Activated B cell treated with CpG ODN at 0.5 μM for 24 hours (primary cell): ENCODE measurements around the gene FBXL4. TPM values are rescaled to one million over a fixed set of nuclear protein-coding genes. Genes with fewer than 3 reads are reported as not detected.

Source experiments
- ATAC-seq: fragments of 200-7000 bp; cut with Tn5 transposase; one replicate; pipeline ENCODE4 v1.10.0; 2021; ENCODE audit warnings: low read depth, mild to moderate bottlenecking, moderate library complexity
- CTCF ChIA-PET: fragments of 350-600 bp; sonication (Branson Sonifier 250); formaldehyde crosslinking; loops from one replicate; lab custom pipeline; 2021; ENCODE audit warnings: antibody characterized with exemption; lab: Charles Lee
- POLR2A ChIA-PET: fragments of 350-600 bp; sonication (Branson Sonifier 250); formaldehyde crosslinking; loops from one replicate; lab custom pipeline; 2021; ENCODE audit warnings: antibody characterized with exemption; lab: Charles Lee
- DNase-seq: peaks from one replicate; pipeline ENCODE4 v3.0.0; 2022
- H3K27ac Mint-ChIP-seq: one replicate; pipeline ENCODE4 v1.8.0; 2020; ENCODE audit warnings: mixed read lengths
- H3K27me3 Mint-ChIP-seq: one replicate; pipeline ENCODE4 v1.8.0; 2021; ENCODE audit warnings: mixed read lengths
- H3K36me3 Mint-ChIP-seq: one replicate; pipeline ENCODE4 v1.8.0; 2021; ENCODE audit warnings: low read depth, mixed read lengths
- H3K4me1 Mint-ChIP-seq: one replicate; pipeline ENCODE4 v1.8.0; 2021; ENCODE audit warnings: mixed read lengths
- H3K4me3 Mint-ChIP-seq: one replicate; pipeline ENCODE4 v1.8.0; 2020; ENCODE audit warnings: mild to moderate bottlenecking, mixed read lengths
- H3K9me3 Mint-ChIP-seq: one replicate; pipeline ENCODE4 v1.8.0; 2020; ENCODE audit warnings: mixed read lengths
- CTCF ChIP-seq: fragments of 200-600 bp; IDR thresholded peaks from one replicate; pipeline ENCODE4 v1.8.0; 2022; ENCODE audit warnings: antibody characterized with exemption, mild to moderate bottlenecking
- intact Hi-C: fragments of 100-400 bp; cut with micrococcal nuclease; formaldehyde crosslinking; loops from one replicate; pipeline ENCODE4 v1.15.1; 2024
- total RNA-seq: library from RNA; stranded (reverse); gene quantifications from 2 replicates; pipeline ENCODE4 v1.2.3, GENCODE V29; 2022

Gene FBXL4
- total RNA-seq, 1 donor from 2014 or later = 10.8 TPM

GRCh38 chr6:98846021-98846380 lies 101.7 kb downstream of the FBXL4 start:
- Mint-ChIP-seq H3K27me3 (peaks cover 73% of the 10 kb centered on the region), H3K4me1 (peaks cover 30% of the 10 kb centered on the region), H3K36me3 (no peaks in the 10 kb centered on the region), H3K27ac (no peak overlapping the region), H3K9me3 (no peaks in the 10 kb centered on the region), H3K4me3 (peak overlapping the region; percentile 74)
- intact Hi-C loops = loop anchor here (5.0 kb wide), 4 partner anchors 101 to 1611 kb away; partner anchors contain the start of gene FBXL4
- POLR2A ChIA-PET = no interaction called here
- CTCF ChIA-PET = interaction anchor here (1.8 kb wide), 1 partner anchor 17 kb away, joined by 4 read pairs; no protein-coding TSS in a partner anchor
- ATAC-seq = no peak
- DNase-seq = no peak
- no peak for TF ChIP-seq CTCF

- DNase-seq (peak; percentile 60), ATAC-seq (peak; percentile 77)
- POLR2A ChIA-PET = no interaction called here
- intact Hi-C loops = loop anchor here (1.0 to 5.0 kb wide), 9 partner anchors 11 to 1777 kb away; partner anchors contain the start of genes FBXL4 and POU3F2
- CTCF ChIA-PET = interaction anchor here (0.7 to 1.8 kb wide), 2 partner anchors 15 to 17 kb away, joined by 3 to 4 read pairs; no protein-coding TSS in a partner anchor
- Mint-ChIP-seq H3K27me3 (peaks cover 78% of the 10 kb centered on the region), H3K27ac (no peak overlapping the region), H3K4me1 (peaks cover 30% of the 10 kb centered on the region), H3K9me3 (no peaks in the 10 kb centered on the region), H3K4me3 (peak overlapping the region; percentile 74), H3K36me3 (no peaks in the 10 kb centered on the region)
- peak; percentile 48 for TF ChIP-seq CTCF
Observed at GRCh38 chr6:98845211-98846020, 102.3 kb downstream of the FBXL4 start.

GRCh38 chr6:98844244-98845210 lies 103.2 kb downstream of the FBXL4 start:
- Mint-ChIP-seq H3K27ac (no peak overlapping the region), H3K4me3 (peak overlapping the region; percentile 19), H3K9me3 (no peaks in the 10 kb centered on the region), H3K36me3 (no peaks in the 10 kb centered on the region), H3K27me3 (peaks cover 77% of the 10 kb centered on the region), H3K4me1 (peaks cover 30% of the 10 kb centered on the region)
- ChIA-PET POLR2A (no interaction called here), CTCF (interaction anchor here (1.8 kb wide), 1 partner anchor 16 kb away, joined by 4 read pairs; no protein-coding TSS in a partner anchor)
- ATAC-seq (no peak), DNase-seq (no peak)
- no peak for TF ChIP-seq CTCF
- intact Hi-C loops = loop anchor here (1.0 to 5.0 kb wide), 10 partner anchors 10 to 1776 kb away; partner anchors contain the start of genes FBXL4 and POU3F2

- no peaks in the 10 kb centered on the region for H3K9me3 Mint-ChIP-seq
- DNase-seq (no peak), ATAC-seq (no peak)
- H3K4me3 Mint-ChIP-seq = peak overlapping the region; percentile 11
- H3K36me3 Mint-ChIP-seq = no peaks in the 10 kb centered on the region
- intact Hi-C loops = loop anchor here (2.0 to 5.0 kb wide), 2 partner anchors 15 to 1604 kb away; no protein-coding TSS in a partner anchor
- H3K27ac Mint-ChIP-seq = no peak overlapping the region
- peaks cover 30% of the 10 kb centered on the region for H3K4me1 Mint-ChIP-seq
- ChIA-PET POLR2A (no interaction called here), CTCF (interaction anchor here (0.7 to 1.4 kb wide), 2 partner anchors 9 to 1346 kb away, joined by 4 read pairs; no protein-coding TSS in a partner anchor)
- peaks cover 68% of the 10 kb centered on the region for H3K27me3 Mint-ChIP-seq
- no peak for TF ChIP-seq CTCF
Observed at GRCh38 chr6:98843271-98844243, 104.2 kb downstream of the FBXL4 start.
